HG03575 (cell line): Measurements from ENCODE around the gene LRRC3C.
"Not testable (repeated sequence)": the region's sequence is repeated elsewhere in the genome, so short reads cannot be mapped to it uniquely, and the experiment has no call there.

ENCODE experiments used
- ATAC-seq: cut with Tn5 transposase; IDR thresholded peaks from one replicate; pipeline ENCODE4 v1.9.1; 2021; ENCODE audit not compliant: unreplicated experiment, insufficient number of reproducible peaks, low FRiP score; ENCODE audit errors: extremely low read depth

LRRC3C gene

GRCh38 chr17:39943702-39944392 is 16.3 kb downstream of the LRRC3C start:
- no peak for ATAC-seq

GRCh38 chr17:39944393-39944711 is 16.8 kb downstream of the LRRC3C start:
- no peak for ATAC-seq

DNA sequence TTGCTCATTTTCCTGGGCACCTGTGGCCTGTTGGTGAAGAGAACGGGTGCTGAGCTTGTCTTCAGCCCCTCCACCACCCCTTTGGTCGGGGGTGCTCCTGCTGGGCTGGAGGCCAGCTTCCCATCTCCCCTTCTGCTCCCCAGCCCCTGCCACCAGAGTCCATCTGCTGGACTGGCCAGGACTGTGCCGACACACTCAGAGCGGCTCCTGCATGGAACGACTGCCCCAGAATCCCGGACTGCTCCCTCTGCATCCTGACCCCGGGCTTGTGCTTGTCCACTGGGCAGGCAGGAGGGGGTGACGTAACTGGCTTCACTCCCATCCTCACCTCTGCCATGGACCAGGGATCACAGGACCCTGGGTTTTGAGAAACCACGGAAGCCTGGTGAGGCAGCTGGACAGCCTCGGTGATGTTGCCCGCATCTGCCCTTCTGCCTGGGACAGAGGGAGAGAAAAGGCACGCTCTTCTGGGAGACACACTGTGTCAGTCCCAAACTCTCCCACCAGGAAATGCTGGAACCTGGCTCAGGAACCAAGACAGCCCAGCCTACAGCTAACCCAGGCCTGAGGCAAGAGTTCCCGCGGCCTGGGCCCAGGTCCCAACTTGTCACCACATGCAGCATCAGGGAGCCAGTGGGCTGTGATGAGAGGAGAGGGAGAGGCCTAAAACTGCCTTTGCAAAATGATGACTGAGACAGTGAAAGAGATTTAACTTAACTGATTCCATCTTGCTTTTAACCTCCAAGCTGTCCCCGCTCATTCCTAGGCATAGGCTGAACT is 19.2 kb downstream of the LRRC3C start:
- ATAC-seq: no peak

GRCh38 chr17:39948489-39948828 is 20.9 kb downstream of the LRRC3C start:
- not testable (repeated sequence) for ATAC-seq

DNA sequence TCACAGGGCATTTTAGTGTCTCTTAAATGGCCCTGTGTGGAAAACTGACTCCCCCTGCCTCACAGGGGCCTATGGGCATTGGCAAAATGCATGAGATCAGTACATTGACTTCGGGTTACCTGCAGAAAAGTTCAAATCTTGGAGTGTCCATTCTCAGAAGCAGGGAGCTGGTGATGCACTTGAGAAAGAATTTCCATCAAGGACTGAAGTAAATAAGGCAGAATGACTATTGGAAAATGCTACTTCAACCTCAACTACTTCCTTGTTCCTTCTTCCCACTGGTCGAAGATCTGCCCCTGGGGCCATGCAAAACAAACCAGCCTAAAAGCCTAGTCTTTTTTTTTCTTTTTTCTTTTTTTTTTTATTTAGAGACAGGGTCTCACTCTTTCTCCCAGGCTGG is 21.5 kb downstream of the LRRC3C start:
- ATAC-seq: no peak

- ATAC-seq: no peak
Observed at GRCh38 chr17:39950871-39951348, 23.4 kb downstream of the LRRC3C start.

DNA sequence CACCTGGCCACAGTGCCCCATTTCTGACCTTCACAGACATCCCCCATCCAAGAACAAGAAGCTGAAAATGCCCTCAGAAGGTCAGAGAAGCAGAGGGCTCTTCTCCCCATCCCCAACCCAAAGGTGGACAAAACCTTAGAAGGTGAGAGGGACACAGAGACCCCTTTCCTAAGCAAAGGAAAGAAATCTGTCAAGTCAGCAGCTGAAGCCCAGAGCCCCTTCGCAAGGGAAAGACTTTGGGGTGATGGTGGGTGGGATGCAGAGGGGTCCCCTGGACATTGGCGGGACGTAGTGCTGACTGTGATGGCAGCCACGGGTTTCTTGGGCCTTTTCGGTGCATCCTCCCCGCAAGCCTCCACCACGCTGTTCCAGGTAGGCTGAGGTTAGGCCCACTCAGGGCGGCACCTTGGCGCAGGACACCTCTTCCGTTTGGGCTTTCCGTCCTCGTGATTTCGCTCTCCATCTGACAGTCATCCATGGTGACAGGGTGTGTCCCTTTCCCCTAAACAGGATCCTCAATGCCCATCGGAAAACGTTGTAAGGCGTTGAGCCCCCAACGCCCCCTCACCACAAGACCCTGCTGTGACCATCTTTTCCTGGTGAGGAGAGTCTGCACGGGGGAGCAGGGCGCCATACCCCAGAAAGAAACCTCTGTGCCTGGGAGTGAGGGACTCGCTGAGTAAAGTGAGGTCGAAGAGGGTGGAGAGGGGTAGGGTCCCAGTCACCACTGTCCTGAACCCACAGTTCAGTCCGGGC is 24.6 kb downstream of the LRRC3C start:
- ATAC-seq: no peak

GRCh38 chr17:39952680-39953470 is 25.3 kb downstream of the LRRC3C start:
- no peak for ATAC-seq

DNA sequence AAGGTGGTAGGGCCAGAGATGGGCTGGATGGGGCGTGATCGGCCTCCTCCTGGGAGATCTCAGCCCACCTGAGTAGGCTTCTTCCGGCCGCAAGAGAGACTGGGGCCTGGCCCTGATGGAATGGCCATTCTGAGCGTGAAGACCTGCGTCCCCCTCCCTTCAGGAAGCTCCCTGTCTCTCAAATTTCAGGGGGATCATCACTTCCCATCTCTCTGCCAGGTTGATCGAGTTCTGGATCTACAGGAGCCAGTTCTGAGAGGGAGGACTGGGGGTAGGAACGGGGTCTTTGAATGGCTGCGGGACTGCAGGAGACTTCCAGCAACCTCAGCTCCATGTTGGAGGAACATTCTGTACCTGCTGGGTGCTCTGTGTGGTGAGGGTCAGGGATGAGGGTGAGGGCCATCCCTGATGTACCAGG is 25.9 kb downstream of the LRRC3C start:
- no peak for ATAC-seq

DNA sequence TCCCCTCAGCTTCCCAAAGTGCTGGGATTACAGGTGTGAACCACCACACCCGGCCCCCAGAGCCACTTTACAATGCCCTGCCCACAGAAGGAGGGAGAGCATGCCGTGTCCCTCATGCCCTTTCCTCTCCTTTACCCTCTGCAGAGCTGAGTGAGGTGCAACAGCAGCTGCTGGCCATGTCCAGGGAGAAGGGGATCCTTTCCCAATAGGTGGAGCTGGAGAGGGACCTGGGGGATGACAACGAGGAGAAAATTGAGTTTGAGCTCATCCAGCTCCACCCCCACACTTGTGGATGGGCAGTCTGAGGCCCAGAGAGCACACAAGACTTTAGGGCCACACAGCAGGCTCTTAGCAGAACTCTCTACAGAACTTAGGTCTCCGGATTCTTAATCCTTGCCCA is 27.3 kb downstream of the LRRC3C start:
- no peak for ATAC-seq

- ATAC-seq: no peak
Observed at GRCh38 chr17:39955726-39956225, 28.2 kb downstream of the LRRC3C start.

DNA sequence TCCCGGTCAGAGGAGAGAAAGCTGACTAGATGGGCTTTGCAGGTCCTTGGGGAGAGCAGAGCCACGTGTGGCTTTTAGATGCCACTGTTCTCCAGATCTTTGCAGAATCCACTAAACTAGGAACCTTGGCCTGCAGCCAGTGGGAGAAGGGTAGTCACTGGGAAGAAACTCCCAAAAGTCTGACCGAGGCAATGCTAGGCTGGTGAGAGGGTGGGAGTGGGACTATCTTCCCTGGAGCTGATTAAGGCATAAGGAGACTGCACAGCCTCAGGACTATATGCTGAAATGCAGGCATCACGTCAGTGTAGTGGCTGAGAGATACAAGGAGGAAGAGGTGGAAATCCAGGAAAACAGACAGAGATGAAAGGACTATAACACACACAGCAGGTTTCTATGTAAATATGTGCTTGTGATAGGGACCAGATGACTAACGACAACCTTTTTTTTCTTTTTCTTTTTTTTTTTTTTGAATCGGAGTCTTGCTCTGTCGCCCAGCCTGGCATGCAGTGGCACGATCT is 33.1 kb downstream of the LRRC3C start:
- ATAC-seq: no peak

DNA sequence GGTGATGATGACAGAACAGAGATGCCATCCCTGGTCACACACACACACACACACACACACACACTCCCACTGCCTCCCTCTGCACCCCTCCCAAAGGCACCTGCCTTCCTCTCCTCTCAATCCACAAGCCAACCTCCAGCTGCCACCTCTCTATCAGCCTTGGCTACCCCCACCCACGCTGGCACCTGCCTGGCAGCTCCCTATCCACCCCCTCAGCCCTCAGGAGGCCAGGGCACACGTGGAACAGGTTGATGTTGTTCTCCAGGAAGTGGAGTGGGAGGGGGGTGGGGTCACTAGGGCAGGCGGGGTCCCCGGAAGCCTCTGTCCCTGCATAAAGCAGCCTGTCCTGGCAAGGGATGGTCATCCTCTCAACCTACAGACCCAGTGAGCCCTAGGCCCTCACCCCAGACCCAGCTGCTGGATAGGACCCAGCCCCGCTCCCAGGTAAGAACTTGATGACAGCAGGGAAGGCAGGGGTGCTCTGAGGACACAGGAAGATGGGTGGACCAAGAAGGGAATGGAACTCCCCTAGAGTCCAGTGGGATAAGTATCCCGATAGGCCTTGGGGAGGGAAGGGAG is 35.2 kb downstream of the LRRC3C start, which contains the start of gene GSDMA:
TSS of gene GSDMA (plus strand) at position 363 of the 579 bp plus-strand sequence. CDS start 2,684 bp downstream, outside the sequence.
- no peak for ATAC-seq

DNA sequence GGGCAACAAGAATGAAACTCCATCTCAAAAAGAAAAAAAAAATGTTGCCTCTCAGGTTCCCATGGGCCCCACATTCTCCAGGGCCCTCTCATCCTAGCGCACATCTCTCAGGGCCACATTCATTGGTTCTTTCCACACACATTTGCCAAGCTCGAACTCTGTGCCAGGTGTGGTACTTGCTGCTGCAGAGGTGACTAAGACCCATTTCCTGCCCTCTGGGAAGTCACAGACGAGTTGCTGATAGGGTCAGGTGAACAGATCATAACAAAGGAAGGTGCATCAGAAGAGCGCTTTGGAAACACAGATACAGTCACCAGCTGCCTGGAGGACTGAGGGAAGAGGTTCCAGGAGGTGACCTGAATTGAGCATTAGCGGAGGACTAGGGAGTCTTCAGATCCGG is 36.3 kb downstream of the LRRC3C start:
- no peak for ATAC-seq

- no peak for ATAC-seq
Observed at GRCh38 chr17:39965017-39965699, 37.6 kb downstream of the LRRC3C start.

DNA sequence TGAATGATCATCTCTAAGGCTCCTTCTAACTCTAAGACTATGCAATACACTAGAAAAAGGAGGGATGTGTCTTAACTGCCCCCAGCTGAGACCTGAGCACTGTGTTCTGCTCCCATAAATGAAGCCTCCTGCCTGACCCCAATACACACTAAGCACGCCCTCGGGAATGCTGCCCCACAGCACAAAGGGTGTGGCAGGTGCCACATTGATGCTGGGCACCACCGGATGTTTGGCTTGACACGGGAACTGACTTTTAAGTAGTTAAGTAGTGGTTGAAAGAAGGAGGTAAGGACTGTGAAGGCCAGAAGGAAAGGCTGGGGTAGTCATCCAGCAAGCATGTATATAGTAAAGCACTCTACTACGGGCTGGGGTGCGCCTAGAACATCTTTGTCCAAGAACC is 39.2 kb downstream of the LRRC3C start:
- ATAC-seq: no peak

DNA sequence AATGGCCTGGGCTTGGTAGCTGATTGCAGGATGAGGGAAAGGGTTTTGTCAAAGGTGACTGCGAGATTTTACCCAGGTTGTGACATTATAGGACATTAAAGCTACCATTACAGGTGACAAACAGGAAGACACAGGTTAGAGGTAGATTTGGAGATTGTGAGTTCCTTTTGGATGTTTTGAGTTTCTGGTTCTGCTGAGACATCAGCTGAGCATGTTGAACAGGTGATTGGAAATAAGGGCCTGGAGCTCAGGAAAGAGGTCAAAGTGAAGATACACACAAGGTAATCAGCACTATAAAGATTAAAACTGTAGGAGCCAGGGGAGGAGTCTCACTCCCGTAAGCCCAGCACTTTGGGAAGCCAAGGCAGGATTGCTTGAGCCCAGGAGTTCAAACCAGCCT is 41.2 kb downstream of the LRRC3C start:
- no peak for ATAC-seq

DNA sequence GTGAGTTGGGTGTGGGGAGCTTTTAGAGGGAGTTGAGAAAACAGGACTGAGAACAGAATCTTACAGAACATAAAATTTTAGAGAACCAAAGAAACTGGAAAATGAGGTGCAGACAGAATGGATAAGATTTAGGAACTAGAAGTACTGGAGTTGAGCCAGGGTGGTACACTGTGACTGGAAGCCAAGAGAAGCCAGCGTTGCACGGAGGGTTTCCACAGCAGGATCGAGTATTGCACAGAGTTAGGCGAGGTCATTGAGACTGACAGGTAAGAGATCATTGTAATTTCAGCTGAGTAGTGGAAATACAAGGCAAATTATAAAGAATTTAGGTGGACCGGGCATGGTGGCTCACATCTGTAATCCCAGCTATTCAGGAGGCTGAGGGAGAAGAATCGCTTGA is 41.8 kb downstream of the LRRC3C start:
- no peak for ATAC-seq
